NCI-H2029 (cell line): ENCODE data around the gene HLA-F.

Experiments
- DNase-seq: peaks from one replicate; lab custom pipeline; 2025; lab: John Stamatoyannopoulos, UW

HLA-F gene

DNA sequence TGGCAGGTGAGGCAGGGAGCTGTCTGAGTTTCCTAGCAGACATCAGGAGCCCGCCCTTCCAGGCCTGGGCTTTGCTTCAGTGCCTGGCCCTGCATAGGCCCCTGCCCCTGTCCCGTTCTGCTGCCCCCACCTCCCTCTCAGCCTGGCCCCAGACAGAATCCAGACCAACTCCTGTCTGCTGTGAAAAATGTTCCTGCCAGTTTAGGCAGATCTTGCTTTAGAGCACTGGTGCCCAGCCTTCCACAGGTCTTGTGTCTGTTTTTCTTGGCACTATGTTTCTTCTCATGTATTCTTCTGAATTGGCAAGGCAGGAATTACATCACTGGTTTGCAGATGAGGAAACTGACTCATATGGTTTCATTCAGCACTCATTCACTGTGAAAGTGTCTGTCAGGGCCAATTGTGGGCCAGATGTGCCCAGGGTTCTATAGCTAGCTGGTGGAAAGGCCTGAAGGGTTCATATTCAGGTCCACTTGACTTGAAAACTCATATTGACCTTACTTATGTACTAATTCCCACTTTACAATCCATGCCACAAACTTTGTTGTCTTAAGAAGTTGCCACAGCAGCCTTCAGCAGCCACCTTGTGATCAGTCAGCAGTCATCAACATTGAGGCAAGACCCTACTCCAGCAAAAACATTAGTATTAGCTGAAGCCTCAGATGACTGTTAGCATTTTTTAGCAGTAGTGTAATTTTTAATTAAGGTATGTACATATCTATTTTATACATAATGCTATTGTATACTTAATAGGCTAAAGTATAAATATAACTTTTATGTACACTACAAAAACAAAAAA lies 40.5 kb downstream of the HLA-F start:
- no peak for DNase-seq

DNA sequence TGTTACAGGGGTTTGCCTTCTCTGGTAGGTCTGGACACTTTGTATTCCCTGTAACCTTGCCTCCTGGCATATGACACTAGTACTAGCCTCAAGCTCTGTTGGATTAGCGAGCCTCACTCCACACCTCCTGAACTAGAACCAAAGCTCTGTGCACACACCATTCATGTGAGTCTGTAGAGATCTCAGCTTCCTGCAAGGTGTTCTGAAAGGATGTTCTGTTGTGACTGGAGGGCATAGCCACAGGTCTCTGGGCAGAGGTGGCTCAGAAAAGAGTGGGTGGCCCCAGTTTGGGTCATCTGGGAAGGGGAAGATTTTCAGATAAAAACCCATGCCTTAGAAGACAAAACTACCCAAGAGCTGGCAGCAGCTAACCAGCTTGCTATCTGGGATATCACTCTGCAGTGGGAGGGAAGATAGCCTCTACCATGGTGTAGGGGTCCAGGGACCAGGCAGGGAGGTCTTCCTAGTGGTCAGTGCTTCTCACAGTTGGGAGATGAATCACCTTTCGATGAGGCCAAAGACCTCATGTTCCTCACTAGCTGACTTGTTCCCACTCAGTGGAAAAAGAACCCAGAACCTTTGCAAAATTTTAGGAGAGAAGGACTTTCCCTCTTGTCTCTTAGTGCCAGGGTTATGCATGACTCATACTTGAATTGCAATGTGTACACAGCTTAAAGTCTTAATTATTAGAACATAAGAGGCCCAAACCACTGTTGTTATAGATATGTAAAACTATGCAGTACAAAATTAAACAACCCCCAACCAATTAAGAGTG lies 41.4 kb downstream of the HLA-F start:
- no peak for DNase-seq

DNA sequence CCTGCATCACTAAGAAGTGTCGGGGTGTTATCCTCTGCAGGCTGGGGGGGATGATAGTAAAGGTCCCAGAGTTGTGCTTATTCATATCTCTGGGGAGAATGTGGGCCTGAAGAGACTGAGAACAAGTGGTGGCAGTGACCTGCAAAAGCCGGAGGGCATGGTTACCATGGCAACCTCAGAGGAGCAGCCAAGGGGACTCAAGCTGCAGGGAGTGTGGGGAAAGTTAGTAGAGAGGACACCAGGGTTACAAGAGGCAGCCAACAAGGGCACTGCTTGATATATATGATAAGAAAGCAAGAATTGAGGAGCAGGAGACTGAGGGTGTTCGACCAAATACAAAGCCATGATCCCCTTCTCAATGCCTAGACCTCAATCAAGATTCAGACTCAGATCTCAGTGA lies 46.1 kb downstream of the HLA-F start:
- no peak for DNase-seq

DNA sequence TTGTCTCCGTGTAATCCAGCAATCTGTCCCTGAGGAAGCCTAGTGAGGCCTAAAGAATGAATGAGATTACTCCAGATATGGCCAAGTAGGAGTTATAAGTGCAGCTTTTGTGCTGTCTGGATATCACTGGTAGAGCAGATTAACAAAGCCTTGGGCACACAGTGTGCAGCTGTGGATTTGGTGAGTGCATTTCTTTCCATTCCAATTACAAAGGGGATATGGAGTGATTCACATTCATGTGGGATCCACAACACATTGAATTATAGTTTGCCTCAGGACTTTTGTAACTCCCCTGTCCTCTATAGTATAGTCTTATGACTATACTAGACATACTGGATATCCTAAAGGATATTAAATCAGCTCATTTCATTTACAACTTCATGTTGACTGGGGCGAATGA lies 47.1 kb downstream of the HLA-F start:
- no peak for DNase-seq

DNA sequence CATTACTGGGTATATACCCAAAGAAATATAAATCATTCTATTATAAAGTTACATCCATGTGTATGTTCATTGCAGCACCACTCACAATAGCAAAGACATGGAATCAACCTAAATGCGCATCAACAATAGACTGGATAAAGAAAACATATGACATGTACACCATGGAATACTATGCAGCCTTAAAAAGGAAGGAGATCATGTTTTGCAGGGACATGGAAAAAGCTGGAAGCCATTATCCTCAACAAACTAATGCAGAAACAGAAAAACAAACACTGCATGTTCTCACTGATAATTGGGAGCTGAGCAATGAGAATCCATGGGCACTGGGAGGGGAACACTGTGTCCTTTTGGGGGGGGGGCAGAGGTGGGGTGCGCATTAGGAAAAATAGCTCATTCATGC lies 53.5 kb downstream of the HLA-F start:
- no peak for DNase-seq
